Osteocyte (in vitro differentiated cells): ENCODE measurements around the gene ZNHIT2. TPM values are rescaled to one million over a fixed set of nuclear protein-coding genes. Genes with fewer than 3 reads are reported as not detected.

ENCODE experiments used
- DNase-seq: peaks from one replicate; pipeline ENCODE4 v3.0.0; 2021; ENCODE audit warnings: mixed read lengths; ENCODE audit not compliant: unreplicated experiment; ENCODE audit errors: extremely low spot score
- H3K27ac Mint-ChIP-seq: one replicate; pipeline ENCODE4 v1.8.0; 2021; ENCODE audit warnings: mild to moderate bottlenecking, mixed read lengths; ENCODE audit not compliant: unreplicated experiment
- H3K27me3 Mint-ChIP-seq: one replicate; pipeline ENCODE4 v1.8.0; 2021; ENCODE audit warnings: mixed read lengths; ENCODE audit not compliant: unreplicated experiment
- H3K36me3 Mint-ChIP-seq: one replicate; pipeline ENCODE4 v1.8.0; 2021; ENCODE audit warnings: mixed read lengths; ENCODE audit not compliant: unreplicated experiment
- H3K4me1 Mint-ChIP-seq: one replicate; pipeline ENCODE4 v1.8.0; 2021; ENCODE audit warnings: mixed read lengths; ENCODE audit not compliant: unreplicated experiment
- H3K4me3 Mint-ChIP-seq: one replicate; pipeline ENCODE4 v1.8.0; 2021; ENCODE audit warnings: mild to moderate bottlenecking, moderate library complexity, mixed read lengths; ENCODE audit not compliant: unreplicated experiment
- H3K9me3 Mint-ChIP-seq: one replicate; pipeline ENCODE4 v1.8.0; 2021; ENCODE audit warnings: mixed read lengths; ENCODE audit not compliant: unreplicated experiment
- CTCF ChIP-seq: fragments of 200-600 bp; sonication (generic); IDR thresholded peaks from 2 replicates; pipeline ENCODE4 v1.5.0; 2021; ENCODE audit warnings: antibody characterized with exemption, mild to moderate bottlenecking, moderate library complexity
- total RNA-seq: library from RNA; stranded (reverse); gene quantifications from 2 replicates; pipeline ENCODE4 v1.2.1, GENCODE V29; 2021

ZNHIT2 gene
- total RNA-seq, 1 donor from 2014 or later = 9.0 TPM

- Mint-ChIP-seq H3K4me1 (peaks cover 13% of the 10 kb centered on the region), H3K36me3 (peaks cover 5% of the 10 kb centered on the region), H3K4me3 (no peak overlapping the region), H3K27ac (peak overlapping the region; percentile 18), H3K27me3 (no peaks in the 10 kb centered on the region), H3K9me3 (no peaks in the 10 kb centered on the region)
- no peak for DNase-seq
- TF ChIP-seq CTCF = no peak
Observed at GRCh38 chr11:65102142-65103095, 15.1 kb downstream of the ZNHIT2 start.

- TF ChIP-seq CTCF = no peak
- Mint-ChIP-seq H3K27ac (no peak overlapping the region), H3K4me3 (no peak overlapping the region), H3K4me1 (peaks cover 21% of the 10 kb centered on the region), H3K9me3 (no peaks in the 10 kb centered on the region), H3K27me3 (no peaks in the 10 kb centered on the region), H3K36me3 (peaks cover 5% of the 10 kb centered on the region)
- DNase-seq = no peak
Observed at GRCh38 chr11:65100674-65101350, 16.7 kb downstream of the ZNHIT2 start.

GRCh38 chr11:65096926-65097325 lies 20.6 kb downstream of the ZNHIT2 start:
- Mint-ChIP-seq H3K4me1 (peaks cover 19% of the 10 kb centered on the region), H3K27me3 (no peaks in the 10 kb centered on the region), H3K9me3 (no peaks in the 10 kb centered on the region), H3K36me3 (peaks cover 1% of the 10 kb centered on the region), H3K4me3 (peak overlapping the region; percentile 87), H3K27ac (no peak overlapping the region)
- DNase-seq = no peak
- TF ChIP-seq CTCF = no peak

DNA sequence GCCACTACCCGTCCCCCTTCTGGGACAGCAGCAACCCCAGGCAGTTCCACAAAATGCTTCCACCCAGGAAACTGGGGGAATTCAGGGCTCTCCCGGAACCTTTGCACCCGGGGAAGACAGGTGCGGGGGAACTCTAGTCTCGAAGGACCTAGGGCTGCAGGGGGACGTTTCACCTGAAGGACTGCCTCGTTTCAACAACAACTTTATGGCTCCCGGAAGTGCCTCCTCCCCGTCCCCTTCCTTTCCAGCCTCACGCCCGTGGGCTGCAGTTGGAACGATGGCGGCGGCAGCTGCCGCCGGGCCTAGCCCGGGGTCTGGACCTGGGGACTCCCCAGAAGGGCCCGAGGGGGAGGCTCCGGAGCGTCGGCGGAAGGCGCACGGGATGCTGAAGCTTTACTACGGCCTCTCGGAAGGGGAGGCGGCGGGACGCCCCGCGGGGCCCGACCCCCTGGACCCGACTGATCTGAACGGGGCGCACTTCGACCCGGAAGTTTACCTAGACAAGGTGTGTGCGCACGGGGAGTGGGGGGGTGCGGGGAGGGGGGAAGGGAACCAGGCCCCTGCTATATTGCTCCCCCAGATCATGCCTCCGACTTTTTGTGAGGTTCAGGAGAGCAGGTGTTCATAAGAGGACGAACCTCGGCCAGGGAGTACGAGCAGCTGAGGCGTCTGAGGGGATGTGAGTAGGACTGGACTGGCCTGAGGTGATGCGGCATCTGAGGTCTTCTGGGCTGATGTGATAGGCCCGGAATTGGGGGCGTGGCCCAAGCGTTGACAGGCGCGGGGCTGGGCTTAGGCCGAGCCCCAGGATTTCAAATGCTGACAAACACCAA lies 21.3 kb downstream of the ZNHIT2 start, which contains the start of gene VPS51:
TSS of gene VPS51 (plus strand) at position 241 of the 833 bp plus-strand sequence. CDS start at position 278, 37 bp downstream.
- Mint-ChIP-seq H3K27me3 (no peaks in the 10 kb centered on the region), H3K27ac (peak within 1 kb of the TSS; percentile 95), H3K4me3 (peak within 1 kb of the TSS; percentile 87), H3K9me3 (no peaks in the 10 kb centered on the region), H3K36me3 (peaks cover 1% of the 10 kb centered on the region), H3K4me1 (peaks cover 15% of the 10 kb centered on the region)
- TF ChIP-seq CTCF = no peak
- peak; percentile 91 for DNase-seq
